DOHH2 (cell line): ENCODE data around the gene EPS8L3.
"Not testable (repeated sequence)": the region's sequence is repeated elsewhere in the genome, so short reads cannot be mapped to it uniquely, and the experiment has no call there.

Source experiments
- CTCF ChIP-seq: fragments of 200-600 bp; sonication (generic); IDR thresholded peaks from one replicate; pipeline ENCODE4 v1.5.1; 2014; ENCODE audit warnings: antibody characterized with exemption, mild to moderate bottlenecking, low read depth, low read length; ENCODE audit not compliant: poor library complexity, severe bottlenecking
- EZH2phosphoT487 ChIP-seq: fragments of 200-600 bp; sonication (generic); IDR thresholded peaks from 2 replicates; pipeline ENCODE4 v1.6.1; 2017; ENCODE audit warnings: borderline replicate concordance, mild to moderate bottlenecking, antibody characterized with exemption, low read length, moderate library complexity, mixed read lengths

GRCh38 chr1:109708949-109709348 is 54.8 kb downstream of the EPS8L3 start:
- not testable (repeated sequence) for TF ChIP-seq CTCF, EZH2phosphoT487
